Stimulated activated naive CD8-positive, alpha-beta T cell treated with anti-CD3 and anti-CD28 coated beads, Interleukin-15, amount 100 ng/mL, for 72 hours (primary cell): ENCODE measurements around the gene IFT80.
A peak's percentile ranks its signal among the peaks of the same experiment; 100 is the strongest.
"Not testable (repeated sequence)": the region's sequence is repeated elsewhere in the genome, so short reads cannot be mapped to it uniquely, and the experiment has no call there.

Source experiments
- ATAC-seq: fragments of 150-1000 bp; cut with Tn5 transposase; 2 replicates; pipeline ENCODE4 v1.10.0; 2021; ENCODE audit warnings: mild to moderate bottlenecking, moderate library complexity
- DNase-seq, 2 donors: peaks; one replicate each; pipeline ENCODE4 v3.0.0; 2021 to 2022
- H3K27ac Mint-ChIP-seq, 2 donors: one replicate each; pipeline ENCODE4 v1.8.0; 2022; ENCODE audit warnings: mild to moderate bottlenecking in 2 of 2, mixed read lengths in 2 of 2, moderate library complexity in 2 of 2
- H3K27me3 Mint-ChIP-seq: one replicate; pipeline ENCODE4 v1.8.0; 2022; ENCODE audit warnings: mixed read lengths
- H3K4me1 Mint-ChIP-seq: one replicate; pipeline ENCODE4 v1.8.0; 2022; ENCODE audit warnings: mild to moderate bottlenecking, mixed read lengths
- H3K4me3 Mint-ChIP-seq, 2 donors: one replicate each; pipeline ENCODE4 v1.8.0; 2022; ENCODE audit warnings: mild to moderate bottlenecking in 2 of 2, mixed read lengths in 2 of 2, moderate library complexity in 1 of 2
- H3K9me3 Mint-ChIP-seq, 2 donors: one replicate each; pipeline ENCODE4 v1.8.0; 2022; ENCODE audit warnings: mixed read lengths in 2 of 2

IFT80 gene

GRCh38 chr3:160340351-160340750, 58.7 kb downstream of the IFT80 start:
- Mint-ChIP-seq H3K4me3 (no peak overlapping the region), H3K4me1 (no peaks in the 10 kb centered on the region), H3K27ac (no peak overlapping the region), H3K9me3 (no peaks in the 10 kb centered on the region), H3K27me3 (no peaks in the 10 kb centered on the region)
- DNase-seq (no peak), ATAC-seq (no peak)

GRCh38 chr3:160331127-160331937, 67.7 kb downstream of the IFT80 start:
- H3K27me3 Mint-ChIP-seq = no peaks in the 10 kb centered on the region
- ATAC-seq (no peak), DNase-seq (no peak)
- H3K4me3 Mint-ChIP-seq = no peak overlapping the region
- H3K9me3 Mint-ChIP-seq = peaks cover 0 to 6% of the 10 kb centered on the region in 2 donors
- no peaks in the 10 kb centered on the region for H3K4me1 Mint-ChIP-seq
- no peak overlapping the region for H3K27ac Mint-ChIP-seq

GRCh38 chr3:160330690-160331089, 68.3 kb downstream of the IFT80 start:
- H3K27me3 Mint-ChIP-seq = no peaks in the 10 kb centered on the region
- DNase-seq = no peak
- no peak overlapping the region for H3K27ac Mint-ChIP-seq
- ATAC-seq = no peak
- peaks cover 0 to 6% of the 10 kb centered on the region in 2 donors for H3K9me3 Mint-ChIP-seq
- H3K4me3 Mint-ChIP-seq = no peak overlapping the region
- H3K4me1 Mint-ChIP-seq = no peaks in the 10 kb centered on the region

DNA sequence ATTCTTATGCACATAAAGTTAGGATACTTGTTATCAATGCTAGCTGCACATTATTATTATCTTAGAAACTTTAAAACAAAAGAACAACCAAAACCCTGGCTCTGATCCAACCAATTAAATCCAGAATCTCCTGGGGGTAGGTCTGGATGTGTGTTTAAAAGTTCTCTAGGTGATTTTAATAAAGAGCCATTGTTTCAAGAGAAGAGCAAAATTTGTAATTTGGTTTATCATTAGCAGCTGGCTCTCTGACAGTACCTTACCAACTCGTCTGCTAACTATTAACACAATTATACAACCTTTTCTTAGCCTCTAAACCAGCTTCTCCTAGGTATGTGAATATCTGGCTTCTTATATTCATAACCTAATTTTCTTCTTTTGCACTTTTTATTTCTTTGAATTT, 68.9 kb downstream of the IFT80 start:
- no peak for ATAC-seq
- Mint-ChIP-seq H3K4me3 (no peak overlapping the region), H3K9me3 (peaks cover 0 to 6% of the 10 kb centered on the region in 2 donors), H3K4me1 (no peaks in the 10 kb centered on the region), H3K27ac (no peak overlapping the region), H3K27me3 (no peaks in the 10 kb centered on the region)
- no peak for DNase-seq

- not testable (repeated sequence) for ATAC-seq, H3K27me3 Mint-ChIP-seq, H3K27ac Mint-ChIP-seq, H3K9me3 Mint-ChIP-seq, H3K4me3 Mint-ChIP-seq, H3K4me1 Mint-ChIP-seq, DNase-seq
These were observed 72.7 kb downstream of the IFT80 start for GRCh38 chr3:160326286-160326685.

- not testable (repeated sequence) for H3K9me3 Mint-ChIP-seq, DNase-seq, H3K4me3 Mint-ChIP-seq, H3K27ac Mint-ChIP-seq, H3K27me3 Mint-ChIP-seq, ATAC-seq, H3K4me1 Mint-ChIP-seq
These were observed 77.2 kb downstream of the IFT80 start for GRCh38 chr3:160321821-160322220.

- H3K4me1 Mint-ChIP-seq = no peaks in the 10 kb centered on the region
- H3K4me3 Mint-ChIP-seq = no peak overlapping the region
- H3K27ac Mint-ChIP-seq = no peak overlapping the region
- H3K27me3 Mint-ChIP-seq = no peaks in the 10 kb centered on the region
- DNase-seq (no peak), ATAC-seq (no peak)
- H3K9me3 Mint-ChIP-seq = no peaks in the 10 kb centered on the region
These were observed 79.7 kb downstream of the IFT80 start for GRCh38 chr3:160319322-160319721.

- H3K27ac Mint-ChIP-seq = no peak overlapping the region
- no peaks in the 10 kb centered on the region for H3K9me3 Mint-ChIP-seq
- no peak for ATAC-seq
- H3K27me3 Mint-ChIP-seq = no peaks in the 10 kb centered on the region
- no peak overlapping the region for H3K4me3 Mint-ChIP-seq
- no peaks in the 10 kb centered on the region for H3K4me1 Mint-ChIP-seq
- no peak for DNase-seq
These were observed 84.0 kb downstream of the IFT80 start for GRCh38 chr3:160314995-160315394.

GRCh38 chr3:160312014-160312624, 86.9 kb downstream of the IFT80 start:
- H3K4me3 Mint-ChIP-seq = no peak overlapping the region
- no peak for DNase-seq
- H3K9me3 Mint-ChIP-seq = peaks cover 4 to 7% of the 10 kb centered on the region in 2 donors
- no peaks in the 10 kb centered on the region for H3K27me3 Mint-ChIP-seq
- H3K27ac Mint-ChIP-seq = no peak overlapping the region
- H3K4me1 Mint-ChIP-seq = no peaks in the 10 kb centered on the region
- peak; percentile 78 for ATAC-seq

- DNase-seq (no peak), ATAC-seq (no peak)
- Mint-ChIP-seq H3K4me3 (no peak overlapping the region), H3K4me1 (no peaks in the 10 kb centered on the region), H3K27ac (no peak overlapping the region), H3K27me3 (no peaks in the 10 kb centered on the region), H3K9me3 (no peaks in the 10 kb centered on the region)
These were observed 96.2 kb downstream of the IFT80 start for GRCh38 chr3:160302806-160303205.

DNA sequence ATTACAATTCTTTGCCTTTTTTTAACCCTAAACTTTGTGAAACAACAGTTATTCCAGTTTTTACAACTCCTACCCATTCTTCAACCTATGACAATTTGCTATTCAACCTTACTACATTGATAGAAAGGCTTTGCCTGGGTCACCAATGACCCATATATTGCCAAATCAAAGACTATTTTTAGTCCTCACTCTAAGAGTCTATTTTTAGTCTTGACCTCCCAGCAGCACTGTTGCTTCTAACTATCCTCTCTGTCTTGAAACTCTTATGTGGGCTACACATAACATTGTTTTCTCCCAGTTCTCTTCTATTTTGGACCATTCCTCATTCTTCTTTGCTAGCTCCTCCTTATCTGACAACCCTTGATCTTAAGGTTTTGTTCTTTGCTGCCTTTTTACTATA, 102.4 kb downstream of the IFT80 start:
- no peaks in the 10 kb centered on the region for H3K4me1 Mint-ChIP-seq
- H3K9me3 Mint-ChIP-seq = no peaks in the 10 kb centered on the region
- no peak overlapping the region for H3K4me3 Mint-ChIP-seq
- ATAC-seq (no peak), DNase-seq (no peak)
- H3K27me3 Mint-ChIP-seq = no peaks in the 10 kb centered on the region
- H3K27ac Mint-ChIP-seq = no peak overlapping the region

DNA sequence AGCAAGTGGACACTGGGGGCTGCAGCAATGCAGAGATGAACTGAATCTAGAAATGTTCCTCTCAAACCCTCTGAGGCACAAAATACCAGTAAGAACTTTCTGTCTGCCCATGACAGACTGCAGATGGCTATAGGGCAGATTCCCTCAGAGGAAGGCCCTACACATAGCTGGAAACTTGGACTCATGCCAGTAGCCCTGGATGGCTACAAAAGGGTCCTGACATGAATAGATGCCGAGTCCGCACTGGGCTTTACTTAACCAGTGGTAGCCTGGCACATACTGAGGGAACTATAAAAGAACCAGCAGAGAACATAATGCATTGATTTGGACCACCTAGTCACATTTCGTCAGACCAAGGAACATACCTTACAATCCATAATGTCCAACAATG, 107.1 kb downstream of the IFT80 start:
- no peak overlapping the region for H3K27ac Mint-ChIP-seq
- H3K4me3 Mint-ChIP-seq = no peak overlapping the region
- ATAC-seq = no peak
- H3K4me1 Mint-ChIP-seq = no peaks in the 10 kb centered on the region
- H3K27me3 Mint-ChIP-seq = no peaks in the 10 kb centered on the region
- no peak for DNase-seq
- no peaks in the 10 kb centered on the region for H3K9me3 Mint-ChIP-seq

GRCh38 chr3:160291290-160291908, 107.6 kb downstream of the IFT80 start:
- Mint-ChIP-seq H3K4me1 (no peaks in the 10 kb centered on the region), H3K27ac (no peak overlapping the region), H3K4me3 (no peak overlapping the region), H3K27me3 (no peaks in the 10 kb centered on the region), H3K9me3 (no peaks in the 10 kb centered on the region)
- no peak for ATAC-seq
- no peak for DNase-seq

- Mint-ChIP-seq H3K4me3 (no peak overlapping the region), H3K27ac (no peak overlapping the region), H3K4me1 (no peaks in the 10 kb centered on the region), H3K9me3 (no peaks in the 10 kb centered on the region), H3K27me3 (no peaks in the 10 kb centered on the region)
- no peak for ATAC-seq
- no peak for DNase-seq
These were observed 111.4 kb downstream of the IFT80 start for GRCh38 chr3:160287666-160288065.

GRCh38 chr3:160286231-160286630, 112.8 kb downstream of the IFT80 start:
- DNase-seq = no peak

DNA sequence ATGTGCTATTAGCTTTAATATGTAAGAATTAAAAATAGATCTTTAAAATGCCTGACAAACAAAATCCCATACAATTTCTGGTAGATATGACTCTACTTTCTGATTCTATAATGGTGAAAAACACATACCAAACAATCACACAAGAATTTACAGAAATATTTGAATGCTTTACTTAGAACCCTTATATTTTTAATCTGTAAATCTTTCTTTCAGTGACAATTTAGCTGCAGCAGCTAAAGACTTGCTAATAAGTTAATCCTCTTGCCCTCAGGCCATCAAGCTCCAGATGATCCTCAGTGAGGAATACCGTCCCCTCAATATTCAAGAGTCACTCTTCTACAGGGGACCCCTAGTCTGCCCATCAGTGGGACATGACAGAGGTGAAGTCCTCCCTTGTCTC, 118.2 kb downstream of the IFT80 start:
- ATAC-seq (no peak), DNase-seq (no peak)
- no peaks in the 10 kb centered on the region for H3K27me3 Mint-ChIP-seq
- H3K9me3 Mint-ChIP-seq = no peaks in the 10 kb centered on the region
- H3K4me3 Mint-ChIP-seq = no peak overlapping the region
- no peak overlapping the region for H3K27ac Mint-ChIP-seq
- no peaks in the 10 kb centered on the region for H3K4me1 Mint-ChIP-seq

More at GRCh38 chr3:160286231-160286630, 112.8 kb downstream of the IFT80 start:
- Mint-ChIP-seq H3K9me3 (no peaks in the 10 kb centered on the region), H3K4me3 (no peak overlapping the region), H3K27me3 (no peaks in the 10 kb centered on the region), H3K4me1 (no peaks in the 10 kb centered on the region), H3K27ac (no peak overlapping the region)
- no peak for ATAC-seq
